GM04503 (cell line): ENCODE measurements around the gene UMAD1.
A peak's percentile ranks its signal among the peaks of the same experiment; 100 is the strongest.

Experiments
- DNase-seq: peaks from one replicate; pipeline ENCODE4 v3.0.0-alpha.2; 2012; ENCODE audit warnings: low read depth

UMAD1 gene

GRCh38 chr7:7764520-7765396 lies 124.2 kb downstream of the UMAD1 start:
- DNase-seq, result no peak

GRCh38 chr7:7765422-7765821 lies 124.9 kb downstream of the UMAD1 start:
- DNase-seq, result no peak

DNA sequence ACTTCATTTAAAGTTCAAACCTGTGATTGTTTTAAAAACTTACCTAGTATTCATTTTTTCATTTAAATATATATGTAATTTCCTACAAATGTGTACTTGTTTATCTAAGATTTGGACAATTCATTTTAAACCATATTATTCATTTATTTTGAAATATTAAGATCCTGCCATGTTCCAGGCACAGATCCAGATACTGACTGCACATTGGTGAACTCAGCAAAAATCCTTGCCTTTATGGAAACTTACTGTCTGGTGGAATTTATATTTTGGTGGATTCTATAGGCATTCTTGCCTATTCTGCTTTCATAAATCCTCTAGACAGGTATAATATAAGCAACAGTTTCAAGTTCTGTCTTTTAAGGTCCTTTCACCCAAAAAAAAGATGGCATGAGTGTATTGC lies 126.1 kb downstream of the UMAD1 start:
- no peak for DNase-seq

DNA sequence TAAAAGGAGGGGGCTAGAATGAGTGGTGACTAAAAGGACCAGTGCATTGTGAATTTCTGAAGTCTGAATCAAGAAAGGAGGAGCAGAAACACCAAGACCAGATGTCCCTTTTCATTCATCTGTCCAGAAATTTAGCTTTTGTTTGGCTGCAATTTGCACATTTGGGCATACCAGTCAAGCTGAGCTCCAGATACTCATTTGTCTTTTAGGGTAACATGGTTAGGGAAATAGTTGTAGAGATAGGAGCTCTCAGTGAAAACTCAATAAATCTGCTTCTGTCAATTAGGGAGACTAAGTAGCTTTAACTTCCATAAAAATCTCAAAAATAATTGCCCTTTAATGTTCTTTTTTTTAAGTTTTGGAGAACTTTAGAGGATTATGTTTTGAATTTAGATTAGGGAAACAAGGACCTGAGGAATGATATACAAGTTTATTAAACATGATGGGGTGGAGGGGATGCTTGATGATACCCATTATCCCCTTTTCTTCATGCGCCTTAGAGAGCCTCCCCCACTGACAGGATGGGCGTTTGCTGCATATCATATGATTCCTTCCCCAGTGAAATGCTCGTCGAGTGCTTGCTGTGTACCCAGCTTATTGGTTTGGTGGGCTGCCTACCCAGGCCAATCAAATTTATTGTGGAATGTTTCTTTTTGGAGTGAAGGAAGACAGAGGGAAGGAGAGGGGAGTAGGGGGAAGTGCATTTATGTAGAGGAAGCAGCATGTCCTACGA lies 128.6 kb downstream of the UMAD1 start:
- no peak for DNase-seq

GRCh38 chr7:7769710-7770627 lies 129.4 kb downstream of the UMAD1 start:
- DNase-seq, result no peak

DNA sequence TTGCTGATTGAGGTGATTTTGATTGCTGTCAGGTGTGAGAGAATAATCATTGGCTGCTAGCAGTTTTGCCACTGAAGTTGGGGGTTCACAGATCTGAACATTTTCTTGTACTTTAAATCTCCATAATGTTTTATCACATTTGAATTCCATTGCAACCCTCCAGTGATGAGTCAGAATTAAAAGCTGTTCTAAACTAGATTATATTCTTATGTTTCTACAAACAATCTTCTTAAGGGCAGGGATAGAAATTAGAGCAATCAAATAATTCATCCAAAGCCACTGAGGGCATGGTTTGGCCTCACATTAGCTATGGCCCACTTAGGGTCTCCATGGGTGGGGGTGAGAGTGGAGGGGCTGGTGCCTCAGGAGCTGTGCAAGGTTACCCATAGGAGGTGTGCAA lies 130.9 kb downstream of the UMAD1 start:
- DNase-seq, result no peak

DNA sequence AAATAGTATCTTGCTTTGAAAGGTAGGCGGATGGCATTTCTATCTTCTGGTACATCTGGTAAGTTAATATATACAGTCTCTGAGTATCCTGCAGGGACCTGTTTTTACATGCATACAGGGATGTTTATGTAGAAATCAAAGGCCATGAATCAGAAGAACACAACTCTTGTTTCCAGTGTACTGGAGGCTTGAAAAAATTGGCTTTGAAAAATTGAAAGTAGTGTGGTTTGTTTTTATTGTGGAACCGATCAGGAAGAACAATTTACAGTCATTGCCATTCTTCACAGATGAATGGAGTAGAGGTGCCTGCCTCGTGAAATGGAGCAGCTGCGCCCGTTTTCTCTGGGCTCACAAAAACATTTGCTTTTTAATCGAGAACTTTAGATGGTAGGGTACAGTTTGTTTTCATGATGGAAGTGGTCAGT lies 131.9 kb downstream of the UMAD1 start:
- no peak for DNase-seq

DNA sequence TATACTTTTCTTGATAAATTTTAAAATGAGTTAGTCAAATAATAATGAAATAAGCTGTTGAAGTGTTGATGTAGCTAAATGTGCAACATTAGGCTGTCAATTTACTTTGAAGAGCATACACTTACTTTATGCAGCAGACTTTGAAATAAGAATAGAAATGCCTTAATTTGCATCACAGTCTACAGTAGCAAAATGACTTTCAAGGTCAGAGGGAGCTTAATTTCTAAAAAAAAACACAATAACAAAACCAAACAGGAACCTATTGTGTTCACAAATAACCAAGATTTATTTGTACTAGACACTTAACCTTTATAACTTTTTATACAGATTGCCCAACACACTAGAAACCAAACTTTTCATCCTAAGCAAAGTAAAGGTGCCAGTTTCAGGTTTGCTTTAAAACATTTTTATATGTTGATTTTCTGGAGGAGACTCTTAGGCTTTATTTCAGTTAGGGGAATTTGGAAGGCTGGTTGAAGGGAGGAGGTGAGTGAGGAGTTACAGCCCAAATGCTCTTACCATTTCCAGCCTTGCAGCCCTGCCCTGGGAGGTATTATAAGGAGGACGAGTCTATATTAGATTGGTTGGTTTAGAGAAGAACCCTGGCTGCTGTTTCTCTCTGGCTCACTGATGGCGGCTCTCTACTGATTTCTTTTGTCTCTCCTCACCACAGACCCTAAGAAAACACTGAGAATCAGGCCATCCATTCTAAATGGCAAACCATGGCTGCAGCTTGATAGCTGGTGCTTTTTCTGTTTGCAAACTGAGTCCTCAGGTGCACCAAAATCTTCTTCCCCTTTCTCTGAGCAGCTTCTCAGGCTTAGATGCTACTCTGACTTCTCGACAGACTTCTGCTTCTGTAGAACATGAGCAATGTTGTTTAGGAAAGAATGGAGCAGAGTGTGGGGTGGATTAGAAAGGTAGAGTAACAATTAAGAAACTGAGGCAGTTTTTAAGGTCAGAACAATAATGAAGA lies 133.1 kb downstream of the UMAD1 start:
- DNase-seq, result no peak

GRCh38 chr7:7779888-7780287 lies 139.3 kb downstream of the UMAD1 start:
- no peak for DNase-seq

- DNase-seq, result no peak
Observed at GRCh38 chr7:7783001-7783400, 142.4 kb downstream of the UMAD1 start.

- DNase-seq, result no peak
Observed at GRCh38 chr7:7785344-7785973, 144.9 kb downstream of the UMAD1 start.

DNA sequence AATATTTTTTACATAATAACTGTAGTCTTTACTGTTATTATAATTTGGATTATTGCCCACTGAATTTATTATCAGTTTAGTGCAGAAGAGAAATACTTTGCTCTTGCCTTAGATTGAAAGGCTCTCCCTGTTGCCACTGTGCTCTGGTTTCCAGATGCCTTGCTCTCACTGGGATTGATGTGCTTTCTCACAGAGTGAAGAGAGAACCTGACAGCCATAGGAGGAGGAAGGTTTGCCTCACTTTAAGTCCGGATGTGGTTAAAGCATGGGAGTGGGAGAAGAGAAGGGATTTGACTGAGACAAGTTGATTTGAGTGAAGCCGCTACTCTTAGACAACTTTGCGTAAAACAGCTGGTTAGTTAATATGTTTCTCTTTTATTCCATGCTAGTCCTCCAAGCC lies 146.0 kb downstream of the UMAD1 start:
- no peak for DNase-seq

- DNase-seq, result no peak
Observed at GRCh38 chr7:7789551-7789988, 149.0 kb downstream of the UMAD1 start.

GRCh38 chr7:7790041-7790741 lies 149.6 kb downstream of the UMAD1 start:
- no peak for DNase-seq

- no peak for DNase-seq
Observed at GRCh38 chr7:7791523-7791922, 151.0 kb downstream of the UMAD1 start.

GRCh38 chr7:7792056-7792455 lies 151.5 kb downstream of the UMAD1 start:
- no peak for DNase-seq

- no peak for DNase-seq
Observed at GRCh38 chr7:7793249-7793648, 152.7 kb downstream of the UMAD1 start.

GRCh38 chr7:7793921-7794320 lies 153.4 kb downstream of the UMAD1 start:
- DNase-seq, result peak; percentile 55

- no peak for DNase-seq
Observed at GRCh38 chr7:7795203-7795602, 154.7 kb downstream of the UMAD1 start.

DNA sequence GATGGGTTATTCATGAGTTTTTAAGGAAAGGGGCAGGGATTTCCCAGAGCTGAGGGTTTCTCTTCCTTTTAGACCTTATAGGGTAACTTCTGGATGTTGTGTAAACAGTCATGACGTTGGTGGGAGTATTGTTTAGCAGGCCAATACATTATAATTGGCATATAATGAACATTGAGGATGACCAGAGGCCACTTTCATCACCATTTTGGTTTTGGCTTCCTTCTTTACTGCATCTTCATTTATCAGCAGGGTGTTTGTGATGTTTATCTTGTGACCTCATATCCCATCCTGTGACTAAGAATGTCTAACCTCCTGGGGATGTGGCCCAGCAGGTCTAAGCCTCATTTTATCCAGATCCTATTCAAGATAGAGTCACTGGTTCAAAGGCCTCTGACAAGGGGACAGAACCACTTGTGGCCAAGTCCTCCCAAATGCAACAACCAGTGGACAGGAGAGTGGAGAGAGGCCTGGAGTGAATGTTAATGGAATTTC lies 155.1 kb downstream of the UMAD1 start:
- no peak for DNase-seq
